Stomach (tissue), 4 donors: ENCODE measurements around the gene NANP.

Source experiments
- EP300 ChIP-seq: sonication (generic); formaldehyde crosslinking; IDR thresholded peaks from one replicate; pipeline ENCODE4 v1.6.1; 2017; ENCODE audit warnings: antibody characterized with exemption
- POLR2A ChIP-seq, 4 donors: fragments of 450-650 bp; IDR thresholded peaks; one replicate each; pipeline ENCODE4 v1.6.1; 2016; ENCODE audit warnings: antibody characterized with exemption in 4 of 4, control low read depth in 2 of 4, mild to moderate bottlenecking in 1 of 4, moderate library complexity in 1 of 4
- POLR2AphosphoS5 ChIP-seq, 3 donors: sonication (generic); formaldehyde crosslinking; IDR thresholded peaks; one replicate each; pipeline ENCODE4 v1.6.1; 2016; ENCODE audit warnings: antibody characterized with exemption in 3 of 3
- TF ChIP-seq, protein P1 (sequence below), 7 experiments: fragments of 450-650 bp in 4 of 7; fragments of 200-600 bp in 3 of 7; sonication (generic) in 3 of 7; IDR thresholded peaks; one replicate each; pipeline ENCODE4 v1.5.1; 2016 to 2019; ENCODE audit warnings: antibody characterized with exemption in 7 of 7, control low read depth in 2 of 7, mild to moderate bottlenecking in 1 of 7

DNA sequence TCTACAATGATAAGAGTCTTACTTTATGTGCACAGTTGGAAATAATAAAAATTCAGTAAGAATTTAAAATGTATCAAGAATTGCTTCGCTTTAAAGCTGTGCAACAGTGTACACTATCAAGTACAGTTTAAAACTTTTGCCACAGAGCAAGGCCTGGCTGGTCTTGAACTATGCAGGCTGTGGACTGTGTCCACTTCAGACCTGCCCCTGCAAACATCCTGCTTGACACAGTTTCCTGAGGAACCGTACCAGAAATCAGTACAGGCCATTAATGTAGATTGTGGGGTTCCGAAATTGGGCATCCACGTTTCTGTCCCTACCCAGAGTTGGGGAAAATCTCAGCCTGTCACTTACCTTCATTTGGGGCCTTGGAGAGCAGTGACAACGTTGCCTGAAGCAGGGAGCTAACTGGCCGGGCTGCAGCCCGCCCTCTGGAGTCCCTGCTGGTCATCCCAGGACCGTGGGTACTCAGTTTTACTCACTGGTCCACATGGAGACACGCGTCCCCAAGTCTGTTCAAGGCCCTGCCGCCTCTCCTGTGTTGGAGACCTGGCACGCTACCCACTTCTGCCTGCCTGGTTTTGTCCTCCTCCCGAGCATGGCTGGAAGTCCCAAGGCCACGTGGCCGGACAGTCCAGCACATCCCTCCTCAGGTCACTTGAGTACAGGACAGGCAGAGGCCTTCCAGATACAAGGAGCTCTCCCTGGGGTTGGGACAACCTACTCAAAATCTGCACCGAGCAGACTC, 46.9 kb downstream of the NANP start:
- TF ChIP-seq, protein P1, sequence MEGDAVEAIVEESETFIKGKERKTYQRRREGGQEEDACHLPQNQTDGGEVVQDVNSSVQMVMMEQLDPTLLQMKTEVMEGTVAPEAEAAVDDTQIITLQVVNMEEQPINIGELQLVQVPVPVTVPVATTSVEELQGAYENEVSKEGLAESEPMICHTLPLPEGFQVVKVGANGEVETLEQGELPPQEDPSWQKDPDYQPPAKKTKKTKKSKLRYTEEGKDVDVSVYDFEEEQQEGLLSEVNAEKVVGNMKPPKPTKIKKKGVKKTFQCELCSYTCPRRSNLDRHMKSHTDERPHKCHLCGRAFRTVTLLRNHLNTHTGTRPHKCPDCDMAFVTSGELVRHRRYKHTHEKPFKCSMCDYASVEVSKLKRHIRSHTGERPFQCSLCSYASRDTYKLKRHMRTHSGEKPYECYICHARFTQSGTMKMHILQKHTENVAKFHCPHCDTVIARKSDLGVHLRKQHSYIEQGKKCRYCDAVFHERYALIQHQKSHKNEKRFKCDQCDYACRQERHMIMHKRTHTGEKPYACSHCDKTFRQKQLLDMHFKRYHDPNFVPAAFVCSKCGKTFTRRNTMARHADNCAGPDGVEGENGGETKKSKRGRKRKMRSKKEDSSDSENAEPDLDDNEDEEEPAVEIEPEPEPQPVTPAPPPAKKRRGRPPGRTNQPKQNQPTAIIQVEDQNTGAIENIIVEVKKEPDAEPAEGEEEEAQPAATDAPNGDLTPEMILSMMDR (IDR thresholded peaks at IDR 0.05): no peak
- TF ChIP-seq POLR2A (IDR thresholded peaks at IDR 0.05) (no peak), EP300 (no peak), POLR2AphosphoS5 (IDR thresholded peaks at IDR 0.05) (no peak)
